Endothelial cell of umbilical vein (primary cell): ENCODE measurements around the gene SPEM2. TPM values are rescaled to one million over a fixed set of nuclear protein-coding genes. Genes with fewer than 3 reads are reported as not detected.

Experiments used
- BruUV-seq: library from RNA; stranded (reverse); fragments of 400-500 nt; replicated peaks from 2 replicates; lab custom pipeline; 2021; lab: Mats Ljungman, UMichigan
- CTCF ChIA-PET: fragments of 300-600, 350-600 bp; sonication (Branson Sonifier 250); formaldehyde crosslinking; loops from one replicate; lab custom pipeline; 2021; ENCODE audit warnings: antibody characterized with exemption, inconsistent platforms; lab: Charles Lee
- POLR2A ChIA-PET: fragments of 300-600, 350-600 bp; sonication (Branson Sonifier 250); formaldehyde crosslinking; loops from one replicate; lab custom pipeline; 2021; ENCODE audit warnings: antibody characterized with exemption, inconsistent platforms; lab: Charles Lee
- DNase-seq: peaks from one replicate; pipeline ENCODE4 v3.0.0-alpha.2; 2011; ENCODE audit warnings: low read depth, low spot score
- FAIRE-seq: peaks from 2 replicates; lab custom pipeline; 2011; peaks lifted over from hg19 to GRCh38; lab: Jason Lieb, UNC
- H2AFZ ChIP-seq: 2 replicates; pipeline ENCODE4 v1.6.0; 2012; ENCODE audit warnings: low read depth, low read length, control low read depth, inconsistent platforms
- H3K27ac ChIP-seq: 2 replicates; pipeline ENCODE4 v1.5.1; 2011; ENCODE audit warnings: low read depth, mild to moderate bottlenecking, control low read depth, low read length, moderate library complexity; ENCODE audit not compliant: insufficient read depth
- H3K27me3 ChIP-seq, 2 experiments: 2 replicates each; pipeline versions ENCODE4 v1.6.0 to v1.6.1; 2011; ENCODE audit warnings: low read length in 2 of 2, mixed read lengths in 1 of 2; ENCODE audit not compliant: control insufficient read depth in 2 of 2, insufficient read depth in 2 of 2
- H3K36me3 ChIP-seq, 2 experiments: 2 replicates in 1 of 2; 3 replicates in 1 of 2; pipeline ENCODE4 v1.5.1; 2011; ENCODE audit warnings: low read length in 2 of 2, mild to moderate bottlenecking in 1 of 2, moderate library complexity in 1 of 2; ENCODE audit not compliant: control insufficient read depth in 2 of 2, insufficient read depth in 2 of 2; ENCODE audit errors: extremely low read depth in 1 of 2
- H3K4me1 ChIP-seq: 3 replicates; pipeline ENCODE4 v1.5.1; 2011; ENCODE audit warnings: mild to moderate bottlenecking, low read length; ENCODE audit not compliant: control insufficient read depth, insufficient read depth; ENCODE audit errors: extremely low read depth
- H3K4me2 ChIP-seq: 2 replicates; pipeline ENCODE4 v1.6.1; 2011; ENCODE audit warnings: low read length, control low read depth, mixed read lengths; ENCODE audit not compliant: insufficient read depth
- H3K4me3 ChIP-seq, 3 experiments: fragments of 200-600 bp in 1 of 3; sonication (generic), shearing (Covaris generic) in 1 of 3; replicated peaks in 1 of 3; 2 replicates each; pipeline ENCODE4 v1.5.1; 2011 to 2016; ENCODE audit warnings: control low read depth in 3 of 3, low read length in 3 of 3, mild to moderate bottlenecking in 2 of 3, inconsistent platforms in 1 of 3, low read depth in 1 of 3, moderate library complexity in 1 of 3; ENCODE audit not compliant: insufficient read depth in 1 of 3
- H3K79me2 ChIP-seq: 2 replicates; pipeline ENCODE4 v1.6.0; 2012; ENCODE audit warnings: low read length, inconsistent platforms; ENCODE audit not compliant: control insufficient read depth, insufficient read depth
- H3K9ac ChIP-seq: replicated peaks from 2 replicates; pipeline ENCODE3; 2011; ENCODE audit warnings: low read length, control low read depth; ENCODE audit not compliant: insufficient read depth; ENCODE audit errors: extremely low read depth
- H3K9me1 ChIP-seq: replicated peaks from 3 replicates; pipeline ENCODE4 v1.6.0; 2011; ENCODE audit warnings: mild to moderate bottlenecking, low read length; ENCODE audit not compliant: control insufficient read depth, insufficient read depth; ENCODE audit errors: extremely low read depth
- H3K9me3 ChIP-seq: replicated peaks from 2 replicates; pipeline ENCODE4 v1.5.1; 2012; ENCODE audit warnings: low read length, inconsistent platforms; ENCODE audit not compliant: control insufficient read depth, insufficient read depth
- H4K20me1 ChIP-seq: replicated peaks from 2 replicates; pipeline ENCODE3; 2011; ENCODE audit warnings: mild to moderate bottlenecking, low read length; ENCODE audit not compliant: control insufficient read depth, insufficient read depth; ENCODE audit errors: extremely low read depth
- CTCF ChIP-seq, 2 donors: IDR thresholded peaks; 1 replicate in 1 of 2; 2 replicates in 1 of 2; pipeline ENCODE4 v1.5.1; 2011; ENCODE audit warnings: low read length in 2 of 2, mild to moderate bottlenecking in 2 of 2, moderate library complexity in 2 of 2, control low read depth in 1 of 2, inconsistent platforms in 1 of 2, low read depth in 1 of 2; ENCODE audit not compliant: insufficient read depth in 1 of 2; ENCODE audit errors: extremely low read depth in 1 of 2
- EZH2 ChIP-seq: IDR thresholded peaks from 2 replicates; pipeline ENCODE4 v1.6.1; 2012; ENCODE audit warnings: borderline replicate concordance, low read depth, mild to moderate bottlenecking, moderate library complexity, low read length, inconsistent platforms; ENCODE audit not compliant: severe bottlenecking
- FOS ChIP-seq: IDR thresholded peaks from 2 replicates; pipeline ENCODE4 v1.6.1; 2011; ENCODE audit warnings: mild to moderate bottlenecking, low read length, moderate library complexity, borderline replicate concordance; ENCODE audit not compliant: insufficient read depth
- GATA2 ChIP-seq: IDR thresholded peaks from 2 replicates; pipeline ENCODE4 v1.7.0; 2011; ENCODE audit warnings: low read depth, mild to moderate bottlenecking, moderate library complexity, mixed read lengths, low read length; ENCODE audit not compliant: insufficient read length, insufficient read depth
- JUN ChIP-seq: IDR thresholded peaks from 2 replicates; pipeline ENCODE4 v1.6.1; 2011; ENCODE audit warnings: borderline replicate concordance, low read depth; ENCODE audit not compliant: insufficient read length, insufficient read depth
- MAX ChIP-seq: IDR thresholded peaks from 2 replicates; pipeline ENCODE4 v1.6.1; 2011; ENCODE audit not compliant: insufficient read depth, insufficient read length
- MYC ChIP-seq: IDR thresholded peaks from one replicate; pipeline ENCODE4 v1.6.1; 2011; ENCODE audit warnings: mild to moderate bottlenecking, low read depth, low read length
- POLR2A ChIP-seq: IDR thresholded peaks from 2 replicates; pipeline ENCODE4 v1.6.1; 2012; ENCODE audit warnings: low read depth, mild to moderate bottlenecking, control low read depth, low read length
- POLR2AphosphoS5 ChIP-seq: IDR thresholded peaks from 2 replicates; pipeline ENCODE4 v1.6.1; 2012; ENCODE audit warnings: low read depth, mild to moderate bottlenecking, control low read depth, low read length, moderate library complexity; ENCODE audit not compliant: insufficient read depth
- dilution Hi-C: fragments of 300-500 bp; cut with MboI; formaldehyde crosslinking; loops from one replicate; pipeline ENCODE4 v1.15.0; 2019; ENCODE audit warnings: low sequenced_read_pairs; ENCODE audit not compliant: extremely low pct_ligation_motif_present
- intact Hi-C: fragments of 100-400 bp; cut with micrococcal nuclease; formaldehyde crosslinking; loops from one replicate; pipeline ENCODE4 v1.10.0; 2022
- polyA plus RNA-seq, 4 experiments: library from polyadenylated mRNA; depleted of rRNA in 3 of 4; stranded (reverse) in 3 of 4; unstranded in 1 of 4; fragments of >200 nt; gene quantifications; 2 replicates each; pipeline versions ENCODE4 v1.2.1 to v1.2.3, GENCODE V29; 2011 to 2012; ENCODE audit warnings: missing spikeins in 1 of 4
- total RNA-seq: library from RNA; stranded (reverse); gene quantifications from 2 replicates; pipeline ENCODE4 v1.2.3, GENCODE V29; 2021

Gene SPEM2
- total and polyA plus RNA-seq, 2 donors (not counting 3 experiments of a cell fraction or from before 2014, with no cell fraction given) = not detected

GRCh38 chr17:7426896-7427489 lies 1.6 kb downstream of the SPEM2 start:
- H3K79me2 ChIP-seq = no peaks in the 10 kb centered on the region
- no peak overlapping the region for H3K4me2 ChIP-seq
- H3K9me3 ChIP-seq = no peaks in the 10 kb centered on the region
- H4K20me1 ChIP-seq = no peaks in the 10 kb centered on the region
- ChIA-PET CTCF (interaction anchor here (0.7 to 0.8 kb wide), 2 partner anchors 37 to 71 kb away, joined by 3 read pairs; no protein-coding TSS in a partner anchor), POLR2A (interaction anchor here (0.9 kb wide), 1 partner anchor 23 kb away, joined by 3 read pairs; the partner anchor contains the start of gene TMEM256)
- dilution Hi-C loops (no loop called here), intact Hi-C loops (no loop called here)
- no peak overlapping the region for H2AFZ ChIP-seq
- no peak overlapping the region for H3K4me3 ChIP-seq
- no peak overlapping the region for H3K9ac ChIP-seq
- no TSS peak for BruUV-seq
- no peaks in the 10 kb centered on the region for H3K9me1 ChIP-seq
- H3K36me3 ChIP-seq = no peaks in the 10 kb centered on the region
- H3K27me3 ChIP-seq = no peaks in the 10 kb centered on the region
- no peaks in the 10 kb centered on the region for H3K4me1 ChIP-seq
- TF ChIP-seq FOS = no peak
- TF ChIP-seq EZH2 = no peak
- no peak for TF ChIP-seq POLR2AphosphoS5
- no peak for TF ChIP-seq MAX
- TF ChIP-seq POLR2A = no peak
- TF ChIP-seq JUN = no peak
- no peak for TF ChIP-seq CTCF (IDR thresholded peaks at IDR 0.05; ENCODE audit: extremely low read depth in 1 of 2, insufficient read depth in 1 of 2, low read depth in 1 of 2, low read length in 2 of 2)
- TF ChIP-seq MYC = no peak
- no peak for TF ChIP-seq GATA2
- no peak for DNase-seq
- FAIRE-seq = no peak
- H3K27ac ChIP-seq = no peak overlapping the region
